ENCODE results near the gene PPY. TPM values are rescaled to one million over a fixed set of nuclear protein-coding genes. Genes with fewer than 3 reads are reported as not detected.

Gene PPY
- total RNA-seq, 6 experiments from 2014 or later = not detected

DNA sequence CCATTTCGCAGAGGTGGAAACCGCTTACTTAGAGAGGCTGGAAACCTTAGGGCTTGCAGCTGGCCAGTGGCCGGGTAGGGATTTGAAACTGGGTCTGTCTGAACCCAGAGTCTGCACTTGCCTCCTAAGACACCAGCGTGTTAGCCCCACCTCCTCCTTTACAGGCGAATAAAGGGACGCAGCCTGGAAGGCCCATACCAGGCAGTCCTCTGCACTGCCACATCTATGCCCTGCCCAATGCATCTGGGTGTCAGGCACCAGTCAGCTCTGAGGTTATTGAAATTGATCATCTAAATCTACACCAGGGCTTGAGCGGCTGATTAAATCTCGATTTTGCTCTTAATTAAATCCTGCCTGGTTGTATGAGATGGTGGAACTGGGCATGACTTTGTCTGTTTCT, 42.2 kb upstream of the PPY start:
- H3K9me3 ChIP-seq = no peaks in the 10 kb centered on the region
- H3K36me3 ChIP-seq = no peaks in the 10 kb centered on the region
- intact Hi-C loops (cut with DNase I) = no loop called here
- TF ChIP-seq, protein P1, sequence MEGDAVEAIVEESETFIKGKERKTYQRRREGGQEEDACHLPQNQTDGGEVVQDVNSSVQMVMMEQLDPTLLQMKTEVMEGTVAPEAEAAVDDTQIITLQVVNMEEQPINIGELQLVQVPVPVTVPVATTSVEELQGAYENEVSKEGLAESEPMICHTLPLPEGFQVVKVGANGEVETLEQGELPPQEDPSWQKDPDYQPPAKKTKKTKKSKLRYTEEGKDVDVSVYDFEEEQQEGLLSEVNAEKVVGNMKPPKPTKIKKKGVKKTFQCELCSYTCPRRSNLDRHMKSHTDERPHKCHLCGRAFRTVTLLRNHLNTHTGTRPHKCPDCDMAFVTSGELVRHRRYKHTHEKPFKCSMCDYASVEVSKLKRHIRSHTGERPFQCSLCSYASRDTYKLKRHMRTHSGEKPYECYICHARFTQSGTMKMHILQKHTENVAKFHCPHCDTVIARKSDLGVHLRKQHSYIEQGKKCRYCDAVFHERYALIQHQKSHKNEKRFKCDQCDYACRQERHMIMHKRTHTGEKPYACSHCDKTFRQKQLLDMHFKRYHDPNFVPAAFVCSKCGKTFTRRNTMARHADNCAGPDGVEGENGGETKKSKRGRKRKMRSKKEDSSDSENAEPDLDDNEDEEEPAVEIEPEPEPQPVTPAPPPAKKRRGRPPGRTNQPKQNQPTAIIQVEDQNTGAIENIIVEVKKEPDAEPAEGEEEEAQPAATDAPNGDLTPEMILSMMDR (IDR thresholded peaks at IDR 0.05) = no peak
- no peak for TF ChIP-seq POLR2A (IDR thresholded peaks at IDR 0.05)
- H3K4me3 ChIP-seq = no peak overlapping the region
- no peak for DNase-seq
- H3K27me3 ChIP-seq = no peaks in the 10 kb centered on the region
- 80% methylated on average over 8 of the region's 8 CpGs for WGBS (ENCODE audit: insufficient coverage, low coverage, low lambda C conversion rate, missing lambda C conversion rate)
- peaks cover 0 to 12% (median 0%) of the 10 kb centered on the region in 4 donors for H3K4me1 ChIP-seq
- no peak for ATAC-seq
- H3K27ac ChIP-seq = no peak overlapping the region

GRCh38 chr17:43983515-43984411, 41.5 kb upstream of the PPY start:
- Histone ChIP-seq H3K36me3 (no peaks in the 10 kb centered on the region), H3K9me3 (no peaks in the 10 kb centered on the region), H3K4me3 (peak overlapping the region; percentile 42 to 54 (median 53)), H3K4me1 (peaks cover 0 to 12% (median 0%) of the 10 kb centered on the region in 4 donors), H3K27me3 (no peaks in the 10 kb centered on the region), H3K27ac (no peak overlapping the region)
- peak; percentile 42 to 60 (median 49) for DNase-seq
- intact Hi-C loops (cut with DNase I) = no loop called here
- TF ChIP-seq POLR2A (IDR thresholded peaks at IDR 0.05) = no peak
- TF ChIP-seq, protein P1 (IDR thresholded peaks at IDR 0.05) = peak; percentile 22 to 28 (median 25)
- 0% methylated on average over 3 of the region's 78 CpGs for WGBS (ENCODE audit: insufficient coverage, low coverage, low lambda C conversion rate, missing lambda C conversion rate)
- peak; percentile 72 to 82 (median 81) for ATAC-seq

- TF ChIP-seq, protein P1 (IDR thresholded peaks at IDR 0.05) = no peak
- no peak for TF ChIP-seq POLR2A (IDR thresholded peaks at IDR 0.05)
- Histone ChIP-seq H3K36me3 (no peaks in the 10 kb centered on the region), H3K4me1 (peaks cover 0 to 12% (median 0%) of the 10 kb centered on the region in 4 donors), H3K27ac (no peak overlapping the region), H3K9me3 (no peaks in the 10 kb centered on the region), H3K4me3 (peak overlapping the region in 2 of 3 donors; percentile 53 to 54), H3K27me3 (no peaks in the 10 kb centered on the region)
- DNase-seq (no peak), ATAC-seq (no peak)
- WGBS (ENCODE audit: insufficient coverage, low coverage, low lambda C conversion rate, missing lambda C conversion rate) = 19% methylated on average over 3 of the region's 5 CpGs
- intact Hi-C loops (cut with DNase I) = no loop called here
Measured at GRCh38 chr17:43983196-43983514, 40.9 kb upstream of the PPY start.

- Histone ChIP-seq H3K27me3 (no peaks in the 10 kb centered on the region), H3K27ac (no peak overlapping the region), H3K36me3 (no peaks in the 10 kb centered on the region), H3K4me3 (no peak overlapping the region), H3K9me3 (no peaks in the 10 kb centered on the region), H3K4me1 (peaks cover 0 to 12% (median 0%) of the 10 kb centered on the region in 4 donors)
- TF ChIP-seq, protein P1 (IDR thresholded peaks at IDR 0.05) = no peak
- no peak for TF ChIP-seq POLR2A (IDR thresholded peaks at IDR 0.05)
- DNase-seq = no peak
- WGBS (ENCODE audit: insufficient coverage, low coverage, low lambda C conversion rate, missing lambda C conversion rate) = 100% methylated on average over 1 of the region's 2 CpGs
- no peak for ATAC-seq
- intact Hi-C loops (cut with DNase I) = no loop called here
Measured at GRCh38 chr17:43982171-43982570, 39.9 kb upstream of the PPY start.
